ENCODE data around the gene EEPD1. TPM values are rescaled to one million over a fixed set of nuclear protein-coding genes. Genes with fewer than 3 reads are reported as not detected.
"Not testable (repeated sequence)": the region's sequence is repeated elsewhere in the genome, so short reads cannot be mapped to it uniquely, and the experiment has no call there.

EEPD1 gene
- total and polyA plus RNA-seq, 2 donors: 16.9 to 32.8 TPM

DNA sequence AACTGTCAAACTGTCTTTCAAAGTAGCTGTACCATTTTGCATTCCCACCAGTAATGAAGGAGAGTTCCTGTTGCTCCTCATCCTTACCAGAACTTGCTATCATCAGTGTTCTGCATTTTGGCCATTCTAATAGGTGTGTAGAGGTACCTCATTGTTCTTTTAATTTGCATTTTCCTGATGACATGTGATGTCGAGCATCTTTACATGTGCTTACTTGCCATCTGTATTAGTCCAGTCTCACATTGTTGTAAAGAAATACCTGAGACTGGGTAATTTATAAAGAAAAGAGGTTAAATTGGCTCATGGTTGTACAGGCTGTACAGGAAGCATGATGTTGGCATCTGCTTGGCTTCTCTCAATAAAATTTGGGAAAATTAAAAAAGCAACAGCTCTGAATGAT, 38.7 kb upstream of the EEPD1 start:
- H3K4me1 ChIP-seq (ENCODE audit: control insufficient read depth in 2 of 2, insufficient read depth in 2 of 2, low read length in 2 of 2): peaks cover 0 to 6% of the 10 kb centered on the region in 2 donors
- H3K4me3 ChIP-seq (ENCODE audit: low read length in 2 of 2): no peak overlapping the region
- H3K9me3 ChIP-seq (ENCODE audit: control insufficient read depth in 2 of 2, insufficient read depth in 1 of 2, low read length in 1 of 2): no peaks in the 10 kb centered on the region
- no peaks in the 10 kb centered on the region for H3K36me3 ChIP-seq (ENCODE audit: control insufficient read depth in 2 of 2, insufficient read depth in 2 of 2, low read length in 1 of 2)
- no peaks in the 10 kb centered on the region for H3K27me3 ChIP-seq (ENCODE audit: control insufficient read depth in 2 of 2, insufficient read depth in 1 of 2, low read length in 1 of 2)
- 95% methylated on average over 1 of the region's 1 CpG for WGBS
- DNase-seq (ENCODE audit: low read depth in 6 of 9, low spot score in 9 of 9): no peak
- H3K27ac ChIP-seq (ENCODE audit: low read depth in 1 of 2, low read length in 1 of 2): no peak overlapping the region

GRCh38 chr7:36115448-36116321, 37.4 kb upstream of the EEPD1 start:
- H3K36me3 ChIP-seq (ENCODE audit: control insufficient read depth in 2 of 2, insufficient read depth in 2 of 2, low read length in 1 of 2): no peaks in the 10 kb centered on the region
- no peak overlapping the region for H3K4me3 ChIP-seq (ENCODE audit: low read length in 2 of 2)
- no peak overlapping the region for H3K27ac ChIP-seq (ENCODE audit: low read depth in 1 of 2, low read length in 1 of 2)
- 87% methylated on average over 9 of the region's 9 CpGs for WGBS
- peak in 1 of 9 donors; percentile 42 for DNase-seq (ENCODE audit: low read depth in 6 of 9, low spot score in 9 of 9)
- H3K4me1 ChIP-seq (ENCODE audit: control insufficient read depth in 2 of 2, insufficient read depth in 2 of 2, low read length in 2 of 2): peaks cover 0 to 6% of the 10 kb centered on the region in 2 donors
- H3K9me3 ChIP-seq (ENCODE audit: control insufficient read depth in 2 of 2, insufficient read depth in 1 of 2, low read length in 1 of 2): no peaks in the 10 kb centered on the region
- H3K27me3 ChIP-seq (ENCODE audit: control insufficient read depth in 2 of 2, insufficient read depth in 1 of 2, low read length in 1 of 2): no peaks in the 10 kb centered on the region

- H3K4me1 ChIP-seq (ENCODE audit: control insufficient read depth in 2 of 2, insufficient read depth in 2 of 2, low read length in 2 of 2): peaks cover 0 to 6% of the 10 kb centered on the region in 2 donors
- H3K36me3 ChIP-seq (ENCODE audit: control insufficient read depth in 2 of 2, insufficient read depth in 2 of 2, low read length in 1 of 2): no peaks in the 10 kb centered on the region
- no peaks in the 10 kb centered on the region for H3K9me3 ChIP-seq (ENCODE audit: control insufficient read depth in 2 of 2, insufficient read depth in 1 of 2, low read length in 1 of 2)
- H3K27ac ChIP-seq (ENCODE audit: low read depth in 1 of 2, low read length in 1 of 2): no peak overlapping the region
- DNase-seq (ENCODE audit: low read depth in 6 of 9, low spot score in 9 of 9): no peak
- 82% methylated on average over 5 of the region's 5 CpGs for WGBS
- H3K27me3 ChIP-seq (ENCODE audit: control insufficient read depth in 2 of 2, insufficient read depth in 1 of 2, low read length in 1 of 2): no peaks in the 10 kb centered on the region
- no peak overlapping the region for H3K4me3 ChIP-seq (ENCODE audit: low read length in 2 of 2)
These were observed 36.5 kb upstream of the EEPD1 start for GRCh38 chr7:36116347-36117202.

GRCh38 chr7:36117203-36117840, 35.7 kb upstream of the EEPD1 start:
- whole genome bisulfite sequencing: 85% methylated on average over 6 of the region's 6 CpGs
- H3K36me3 ChIP-seq (ENCODE audit: control insufficient read depth in 2 of 2, insufficient read depth in 2 of 2, low read length in 1 of 2): no peaks in the 10 kb centered on the region
- H3K27ac ChIP-seq (ENCODE audit: low read depth in 1 of 2, low read length in 1 of 2): no peak overlapping the region
- no peaks in the 10 kb centered on the region for H3K9me3 ChIP-seq (ENCODE audit: control insufficient read depth in 2 of 2, insufficient read depth in 1 of 2, low read length in 1 of 2)
- no peak overlapping the region for H3K4me3 ChIP-seq (ENCODE audit: low read length in 2 of 2)
- no peak for DNase-seq (ENCODE audit: low read depth in 6 of 9, low spot score in 9 of 9)
- H3K4me1 ChIP-seq (ENCODE audit: control insufficient read depth in 2 of 2, insufficient read depth in 2 of 2, low read length in 2 of 2): peaks cover 0 to 6% of the 10 kb centered on the region in 2 donors
- H3K27me3 ChIP-seq (ENCODE audit: control insufficient read depth in 2 of 2, insufficient read depth in 1 of 2, low read length in 1 of 2): no peaks in the 10 kb centered on the region

GRCh38 chr7:36118344-36118743, 34.7 kb upstream of the EEPD1 start:
- no peaks in the 10 kb centered on the region for H3K27me3 ChIP-seq (ENCODE audit: control insufficient read depth in 2 of 2, insufficient read depth in 1 of 2, low read length in 1 of 2)
- no peak for DNase-seq (ENCODE audit: low read depth in 6 of 9, low spot score in 9 of 9)
- 98% methylated on average over 1 of the region's 1 CpG for WGBS
- H3K4me1 ChIP-seq (ENCODE audit: control insufficient read depth in 2 of 2, insufficient read depth in 2 of 2, low read length in 2 of 2): peaks cover 0 to 6% of the 10 kb centered on the region in 2 donors
- no peak overlapping the region for H3K27ac ChIP-seq (ENCODE audit: low read depth in 1 of 2, low read length in 1 of 2)
- H3K36me3 ChIP-seq (ENCODE audit: control insufficient read depth in 2 of 2, insufficient read depth in 2 of 2, low read length in 1 of 2): no peaks in the 10 kb centered on the region
- no peaks in the 10 kb centered on the region for H3K9me3 ChIP-seq (ENCODE audit: control insufficient read depth in 2 of 2, insufficient read depth in 1 of 2, low read length in 1 of 2)
- no peak overlapping the region for H3K4me3 ChIP-seq (ENCODE audit: low read length in 2 of 2)

DNA sequence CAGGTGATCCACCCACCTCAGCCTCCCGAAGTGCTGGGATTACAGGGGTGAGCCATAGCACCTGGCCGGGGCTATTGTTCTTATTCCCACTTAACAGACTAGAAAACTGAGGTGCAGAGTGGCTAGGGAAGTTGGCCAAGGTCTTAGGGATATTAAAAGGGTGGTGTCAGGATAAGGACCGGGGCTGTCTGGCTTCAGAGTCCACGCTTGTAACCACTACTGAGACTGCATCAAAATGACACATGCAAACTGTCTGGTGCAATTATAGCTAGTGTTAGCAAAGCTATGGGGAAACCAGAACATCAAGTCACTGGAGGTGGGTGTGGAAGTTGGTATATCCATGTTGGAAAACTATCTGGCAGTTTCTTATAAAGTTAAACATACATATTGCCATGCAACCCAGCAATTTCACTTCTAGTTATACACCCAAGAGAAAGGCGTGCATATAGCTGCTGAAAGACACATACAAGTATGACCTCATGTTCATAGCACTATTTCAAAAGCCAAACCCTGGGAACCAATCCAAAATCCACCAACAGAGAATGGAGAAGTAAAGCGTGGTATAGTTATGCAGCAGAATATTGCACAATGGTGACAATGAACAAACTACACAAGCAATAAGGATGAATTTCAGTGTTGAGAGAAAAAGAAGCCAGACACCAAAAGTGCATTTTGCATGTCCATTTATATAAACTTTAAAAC, 33.9 kb upstream of the EEPD1 start:
- Histone ChIP-seq H3K4me1 (ENCODE audit: control insufficient read depth in 2 of 2, insufficient read depth in 2 of 2, low read length in 2 of 2) (peaks cover 0 to 6% of the 10 kb centered on the region in 2 donors), H3K36me3 (ENCODE audit: control insufficient read depth in 2 of 2, insufficient read depth in 2 of 2, low read length in 1 of 2) (no peaks in the 10 kb centered on the region), H3K27me3 (ENCODE audit: control insufficient read depth in 2 of 2, insufficient read depth in 1 of 2, low read length in 1 of 2) (no peaks in the 10 kb centered on the region), H3K9me3 (ENCODE audit: control insufficient read depth in 2 of 2, insufficient read depth in 1 of 2, low read length in 1 of 2) (no peaks in the 10 kb centered on the region), H3K27ac (ENCODE audit: low read depth in 1 of 2, low read length in 1 of 2) (no peak overlapping the region), H3K4me3 (ENCODE audit: low read length in 2 of 2) (no peak overlapping the region)
- DNase-seq (ENCODE audit: low read depth in 6 of 9, low spot score in 9 of 9): no peak
- 97% methylated on average over 6 of the region's 6 CpGs for WGBS

DNA sequence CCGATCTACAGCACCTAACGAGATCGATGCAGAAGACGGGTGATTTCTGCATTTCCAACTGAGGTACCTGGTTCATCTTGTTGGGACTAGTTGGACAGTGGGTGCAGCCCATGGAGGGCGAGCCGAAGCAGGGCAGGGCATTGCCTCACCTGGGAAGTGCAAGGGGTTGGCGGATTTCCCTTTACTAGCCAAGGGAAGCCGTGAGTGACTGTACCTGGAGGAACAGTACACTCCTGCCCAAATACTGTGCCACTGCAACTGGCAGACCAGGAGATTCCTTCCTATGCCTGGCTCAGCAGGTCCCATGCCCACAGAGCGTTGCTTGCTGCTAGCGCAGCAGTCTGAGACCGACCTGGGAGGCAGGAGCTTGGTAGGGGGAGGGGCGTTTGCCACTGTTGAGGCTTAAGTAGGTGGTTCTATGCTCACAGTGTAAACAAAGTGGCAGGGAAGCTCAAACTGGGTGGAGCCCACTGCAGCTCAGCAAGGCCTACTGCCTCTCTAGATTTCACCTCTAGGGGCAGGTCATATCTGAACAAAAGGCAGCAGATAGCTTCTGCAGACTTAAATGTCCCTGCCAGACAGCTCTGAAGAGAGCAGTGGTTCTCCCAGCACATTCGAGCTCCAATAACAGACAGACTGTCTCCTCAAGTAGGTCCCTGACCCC, 32.9 kb upstream of the EEPD1 start:
- 94% methylated on average over 13 of the region's 13 CpGs for WGBS
- H3K27me3 ChIP-seq (ENCODE audit: control insufficient read depth in 2 of 2, insufficient read depth in 1 of 2, low read length in 1 of 2); H3K27ac ChIP-seq (ENCODE audit: low read depth in 1 of 2, low read length in 1 of 2); H3K36me3 ChIP-seq (ENCODE audit: control insufficient read depth in 2 of 2, insufficient read depth in 2 of 2, low read length in 1 of 2); H3K4me3 ChIP-seq (ENCODE audit: low read length in 2 of 2); H3K9me3 ChIP-seq (ENCODE audit: control insufficient read depth in 2 of 2, insufficient read depth in 1 of 2, low read length in 1 of 2); H3K4me1 ChIP-seq (ENCODE audit: control insufficient read depth in 2 of 2, insufficient read depth in 2 of 2, low read length in 2 of 2): not testable (repeated sequence)
- peak in 1 of 9 donors; percentile 25 for DNase-seq (ENCODE audit: low read depth in 6 of 9, low spot score in 9 of 9)

DNA sequence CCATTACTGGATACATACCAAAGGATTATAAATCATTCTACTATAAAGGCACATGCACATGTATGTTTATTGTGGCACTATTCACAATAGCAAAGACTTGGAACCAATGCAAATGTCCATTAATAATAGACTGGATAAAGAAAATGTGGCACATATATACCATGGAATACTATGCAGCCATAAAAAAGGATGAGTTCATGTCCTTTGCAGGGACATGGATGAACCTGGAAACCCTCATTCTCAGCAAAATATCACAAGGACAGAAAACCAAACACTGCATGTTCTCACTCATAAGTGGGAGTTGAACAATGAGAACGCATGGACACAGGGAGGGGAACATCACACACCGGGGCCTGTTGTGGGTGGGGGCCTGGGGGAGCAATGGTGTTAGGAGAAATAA, 27.4 kb upstream of the EEPD1 start:
- not testable (repeated sequence) for H3K36me3 ChIP-seq (ENCODE audit: control insufficient read depth in 2 of 2, insufficient read depth in 2 of 2, low read length in 1 of 2); H3K4me3 ChIP-seq (ENCODE audit: low read length in 2 of 2); H3K9me3 ChIP-seq (ENCODE audit: control insufficient read depth in 2 of 2, insufficient read depth in 1 of 2, low read length in 1 of 2); H3K27me3 ChIP-seq (ENCODE audit: control insufficient read depth in 2 of 2, insufficient read depth in 1 of 2, low read length in 1 of 2); DNase-seq (ENCODE audit: low read depth in 6 of 9, low spot score in 9 of 9); H3K27ac ChIP-seq (ENCODE audit: low read depth in 1 of 2, low read length in 1 of 2); H3K4me1 ChIP-seq (ENCODE audit: control insufficient read depth in 2 of 2, insufficient read depth in 2 of 2, low read length in 2 of 2)
- WGBS: 100% methylated on average over 2 of the region's 2 CpGs

All from thymus (tissue), 11 donors.